ENCODE results near the gene RSPH10B. TPM values are rescaled to one million over a fixed set of nuclear protein-coding genes. Genes with fewer than 3 reads are reported as not detected.

RSPH10B gene
- total and polyA plus RNA-seq, 10 of the 15 experiments (the other 5 are each of a cell fraction or from before 2014, with no cell fraction given): 0.03 TPM; not detected in 9

DNA sequence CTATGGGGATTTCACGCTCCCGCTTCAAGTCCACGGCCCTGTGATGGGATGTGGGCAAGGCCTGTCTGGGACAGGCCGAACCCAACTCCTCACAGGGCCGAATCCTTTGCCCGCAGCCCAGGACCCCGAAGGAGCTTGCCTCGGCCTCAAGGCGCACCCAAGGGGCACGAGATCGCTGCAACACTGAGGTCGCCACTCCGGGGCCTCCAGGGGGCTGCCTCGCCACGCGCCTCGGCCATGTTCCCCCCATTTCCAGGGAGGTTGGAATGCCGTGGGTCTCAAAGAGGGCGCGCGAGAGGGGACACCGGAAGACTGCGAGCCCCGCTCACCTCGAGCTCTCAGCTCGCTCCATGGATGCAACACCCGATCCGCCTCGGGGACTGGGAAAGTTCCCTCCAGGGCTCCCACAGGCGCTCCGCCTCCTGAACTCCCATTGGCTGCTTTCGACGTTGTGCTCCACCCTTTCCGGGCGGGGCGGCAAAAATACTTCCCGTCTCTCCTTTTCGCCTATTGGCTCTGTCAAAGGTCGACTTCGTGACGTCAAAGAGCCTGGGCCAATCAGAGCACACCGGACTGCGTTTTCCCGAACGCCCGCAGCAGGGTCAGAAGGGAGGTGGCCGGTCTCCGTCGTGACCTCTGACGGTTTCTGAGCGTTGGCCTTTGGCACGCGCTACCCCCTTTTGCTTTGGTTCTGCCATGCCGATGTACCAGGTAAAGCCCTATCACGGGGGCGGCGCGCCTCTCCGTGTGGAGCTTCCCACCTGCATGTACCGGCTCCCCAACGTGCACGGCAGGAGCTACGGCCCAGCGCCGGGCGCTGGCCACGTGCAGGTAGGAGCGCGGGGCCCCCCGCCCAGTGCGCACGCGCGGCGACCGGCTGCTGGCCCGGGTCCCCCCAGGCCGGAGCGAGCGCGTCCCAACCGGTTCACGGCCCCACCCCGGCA is 38.5 kb upstream of the RSPH10B start, which contains the start of the genes AIMP2 and PMS2 (continued):
- TF ChIP-seq, protein P1, sequence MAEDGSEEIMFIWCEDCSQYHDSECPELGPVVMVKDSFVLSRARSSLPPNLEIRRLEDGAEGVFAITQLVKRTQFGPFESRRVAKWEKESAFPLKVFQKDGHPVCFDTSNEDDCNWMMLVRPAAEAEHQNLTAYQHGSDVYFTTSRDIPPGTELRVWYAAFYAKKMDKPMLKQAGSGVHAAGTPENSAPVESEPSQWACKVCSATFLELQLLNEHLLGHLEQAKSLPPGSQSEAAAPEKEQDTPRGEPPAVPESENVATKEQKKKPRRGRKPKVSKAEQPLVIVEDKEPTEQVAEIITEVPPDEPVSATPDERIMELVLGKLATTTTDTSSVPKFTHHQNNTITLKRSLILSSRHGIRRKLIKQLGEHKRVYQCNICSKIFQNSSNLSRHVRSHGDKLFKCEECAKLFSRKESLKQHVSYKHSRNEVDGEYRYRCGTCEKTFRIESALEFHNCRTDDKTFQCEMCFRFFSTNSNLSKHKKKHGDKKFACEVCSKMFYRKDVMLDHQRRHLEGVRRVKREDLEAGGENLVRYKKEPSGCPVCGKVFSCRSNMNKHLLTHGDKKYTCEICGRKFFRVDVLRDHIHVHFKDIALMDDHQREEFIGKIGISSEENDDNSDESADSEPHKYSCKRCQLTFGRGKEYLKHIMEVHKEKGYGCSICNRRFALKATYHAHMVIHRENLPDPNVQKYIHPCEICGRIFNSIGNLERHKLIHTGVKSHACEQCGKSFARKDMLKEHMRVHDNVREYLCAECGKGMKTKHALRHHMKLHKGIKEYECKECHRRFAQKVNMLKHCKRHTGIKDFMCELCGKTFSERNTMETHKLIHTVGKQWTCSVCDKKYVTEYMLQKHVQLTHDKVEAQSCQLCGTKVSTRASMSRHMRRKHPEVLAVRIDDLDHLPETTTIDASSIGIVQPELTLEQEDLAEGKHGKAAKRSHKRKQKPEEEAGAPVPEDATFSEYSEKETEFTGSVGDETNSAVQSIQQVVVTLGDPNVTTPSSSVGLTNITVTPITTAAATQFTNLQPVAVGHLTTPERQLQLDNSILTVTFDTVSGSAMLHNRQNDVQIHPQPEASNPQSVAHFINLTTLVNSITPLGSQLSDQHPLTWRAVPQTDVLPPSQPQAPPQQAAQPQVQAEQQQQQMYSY (CRISPR knock-in tag; IDR thresholded peaks at IDR 0.05): no peak
- no peak for TF ChIP-seq ZNF622 (IDR thresholded peaks at IDR 0.05)
- peak; percentile 87 for TF ChIP-seq SIN3A (IDR thresholded peaks at IDR 0.05; ENCODE audit: low read depth, low read length)
- TF ChIP-seq ZNF24 (IDR thresholded peaks at IDR 0.05): no peak
- peak; percentile 32; the same call in 1 of the 2 replicates for TF ChIP-seq SPI1 (IDR thresholded peaks at IDR 0.05; ENCODE audit: borderline replicate concordance, insufficient read depth, low read depth, low read length)
- no peak for TF ChIP-seq ZBTB33 (IDR thresholded peaks at IDR 0.05)
- TF ChIP-seq FOS (IDR thresholded peaks at IDR 0.05; ENCODE audit: borderline replicate concordance, extremely low read depth, insufficient read length): peak; percentile 23
- no peak for TF ChIP-seq SRF (IDR thresholded peaks at IDR 0.05; ENCODE audit: low read depth in 2 of 2, low read length in 2 of 2)
- TF ChIP-seq RAD21 (IDR thresholded peaks at IDR 0.05; ENCODE audit: insufficient read depth, low read depth, low read length): no peak
- TF ChIP-seq, protein P2, sequence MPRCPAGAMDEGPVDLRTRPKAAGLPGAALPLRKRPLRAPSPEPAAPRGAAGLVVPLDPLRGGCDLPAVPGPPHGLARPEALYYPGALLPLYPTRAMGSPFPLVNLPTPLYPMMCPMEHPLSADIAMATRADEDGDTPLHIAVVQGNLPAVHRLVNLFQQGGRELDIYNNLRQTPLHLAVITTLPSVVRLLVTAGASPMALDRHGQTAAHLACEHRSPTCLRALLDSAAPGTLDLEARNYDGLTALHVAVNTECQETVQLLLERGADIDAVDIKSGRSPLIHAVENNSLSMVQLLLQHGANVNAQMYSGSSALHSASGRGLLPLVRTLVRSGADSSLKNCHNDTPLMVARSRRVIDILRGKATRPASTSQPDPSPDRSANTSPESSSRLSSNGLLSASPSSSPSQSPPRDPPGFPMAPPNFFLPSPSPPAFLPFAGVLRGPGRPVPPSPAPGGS (IDR thresholded peaks at IDR 0.05; ENCODE audit: borderline replicate concordance, insufficient read depth, low read depth, low read length, poor library complexity, severe bottlenecking): no peak
- peak; percentile 96 for TF ChIP-seq ZNF687 (IDR thresholded peaks at IDR 0.05)
- no peak for TF ChIP-seq REST (IDR thresholded peaks at IDR 0.05; ENCODE audit: low read depth, low read length)

Data from GM12878 (cell line).